Activated gamma-delta T cell (primary cell): ENCODE measurements around the gene KCNH8.

Experiments
- DNase-seq: peaks from one replicate; lab custom pipeline; 2025; lab: John Stamatoyannopoulos, UW

The KCNH8 gene

DNA sequence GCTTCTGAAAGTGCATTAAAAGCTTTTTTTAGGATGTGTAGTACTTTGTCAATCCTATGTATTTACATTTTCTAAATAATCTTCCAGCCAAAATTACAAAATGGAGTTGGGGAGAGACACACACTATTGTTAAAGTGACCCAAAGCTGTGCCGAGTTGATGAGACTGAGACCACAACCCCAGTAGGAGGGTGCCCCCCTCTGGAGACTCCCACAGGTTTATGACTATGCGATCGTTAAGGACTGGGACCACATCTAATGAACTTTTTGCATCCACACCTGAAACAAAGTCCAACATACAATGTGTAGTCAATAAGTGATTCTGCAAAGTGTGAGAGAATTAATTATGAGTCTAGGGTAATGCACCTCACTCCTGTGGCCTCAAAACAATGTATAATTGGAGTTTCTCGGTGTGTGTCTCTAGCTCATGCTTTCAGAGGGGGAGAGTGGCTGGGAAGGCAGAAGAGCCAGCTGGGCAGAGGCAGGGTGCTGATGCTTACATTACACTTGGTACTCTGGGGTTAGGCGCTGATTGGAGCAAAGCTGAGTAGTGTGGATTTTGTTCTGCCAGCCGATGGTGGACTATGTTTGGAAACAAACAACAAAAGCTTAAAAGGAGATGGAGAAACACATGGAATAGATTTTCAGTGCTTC lies 102.8 kb downstream of the KCNH8 start:
- no peak for DNase-seq

DNA sequence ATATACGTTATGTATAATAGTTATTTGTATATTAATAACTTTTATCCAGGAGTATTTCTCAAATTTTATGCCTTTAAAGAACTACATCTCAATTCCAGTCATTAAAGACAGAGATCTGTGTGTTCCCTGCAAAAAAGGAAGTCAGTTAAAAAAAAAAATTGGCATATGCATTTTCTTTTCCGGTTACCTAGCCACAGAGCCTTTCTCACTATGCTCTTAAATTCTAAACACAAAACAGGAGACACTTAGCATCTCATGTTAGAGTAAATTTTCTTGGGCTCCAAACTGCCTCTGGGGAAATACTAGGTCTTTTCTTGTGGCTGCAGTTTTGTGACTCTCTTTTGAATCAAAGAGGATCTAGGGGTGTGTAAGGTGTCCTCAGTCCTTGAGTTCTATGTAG lies 105.9 kb downstream of the KCNH8 start:
- no peak for DNase-seq

DNA sequence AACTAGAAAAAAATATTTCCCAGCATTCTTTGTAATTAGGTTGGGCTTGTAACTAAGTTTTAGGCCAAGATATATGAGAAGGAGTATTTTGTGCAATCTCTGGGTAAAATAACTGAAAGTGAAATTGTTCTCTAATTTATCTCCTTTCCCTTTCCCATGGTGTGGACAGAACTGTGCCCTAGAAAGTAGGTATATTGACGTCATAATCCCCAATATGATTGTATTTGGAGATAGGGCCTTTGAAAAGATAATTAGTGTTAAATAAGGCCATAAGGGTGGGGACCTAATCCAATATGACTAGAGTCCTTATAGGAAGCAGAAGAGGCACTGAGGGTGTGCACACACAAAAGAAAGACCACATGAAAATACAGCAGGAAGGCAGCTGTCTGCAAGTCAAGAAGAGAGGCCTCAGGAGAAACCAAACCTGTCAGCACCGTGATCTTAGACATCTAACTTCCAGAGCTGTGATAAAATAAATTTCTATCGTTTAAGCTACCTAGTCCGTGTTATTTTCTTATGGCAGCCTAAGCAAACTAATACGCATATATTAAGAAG lies 106.6 kb downstream of the KCNH8 start:
- DNase-seq: no peak

DNA sequence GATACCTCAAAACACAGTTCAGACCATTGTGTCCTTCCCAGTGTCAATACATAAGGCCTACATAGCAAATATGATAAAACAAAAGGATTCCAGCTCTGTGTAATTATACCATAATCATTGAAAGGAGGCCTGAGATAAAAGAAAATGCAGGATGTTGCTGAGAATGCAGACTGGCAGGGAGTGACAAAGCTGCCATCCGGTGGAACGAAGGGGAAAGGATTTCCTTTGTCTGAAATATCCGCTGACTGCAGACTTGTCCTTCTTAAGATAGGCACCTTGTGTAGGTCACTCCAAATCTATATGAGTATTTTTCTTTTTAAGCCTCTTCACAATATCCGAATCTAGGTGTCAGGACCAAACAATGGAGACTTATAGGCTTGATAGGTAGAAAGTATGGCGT lies 108.0 kb downstream of the KCNH8 start:
- no peak for DNase-seq

DNA sequence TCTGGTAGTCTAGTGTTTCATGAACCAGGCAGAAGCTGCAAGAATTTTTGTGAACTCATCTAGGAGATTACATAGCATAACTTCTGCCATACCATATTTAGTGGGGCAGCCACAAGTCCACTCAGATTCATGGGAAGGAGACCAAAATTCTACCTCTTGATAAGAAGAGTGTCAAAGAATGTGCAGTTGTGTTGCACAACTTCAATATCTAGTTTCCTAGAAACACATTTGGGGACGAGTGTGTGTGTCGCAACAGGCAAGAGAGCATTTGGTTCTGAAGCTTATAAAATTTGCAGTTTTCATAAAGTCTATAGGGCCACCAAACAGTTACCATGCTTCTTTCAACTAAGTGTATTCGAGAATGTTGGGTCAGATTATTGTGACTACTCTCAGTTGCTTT lies 115.3 kb downstream of the KCNH8 start:
- no peak for DNase-seq

DNA sequence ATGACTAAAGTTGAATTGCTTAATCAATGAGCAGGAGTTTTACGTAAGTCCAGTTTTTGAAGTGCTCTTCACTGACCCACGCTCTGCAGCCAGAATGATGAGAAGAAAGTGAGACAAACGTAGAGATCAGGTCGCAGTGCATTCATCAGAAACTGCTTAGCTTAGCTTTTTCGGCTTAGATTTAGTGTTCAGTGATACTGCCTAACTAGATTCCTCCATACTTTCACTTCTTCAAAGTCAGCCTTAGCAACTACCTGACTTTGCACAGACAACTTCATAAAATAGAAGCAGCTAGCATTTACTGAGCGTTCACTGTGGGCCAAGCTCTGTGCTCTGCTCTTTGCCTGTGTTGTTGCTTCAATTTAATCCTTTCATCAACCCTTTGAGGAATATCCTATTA lies 116.1 kb downstream of the KCNH8 start:
- DNase-seq: no peak

DNA sequence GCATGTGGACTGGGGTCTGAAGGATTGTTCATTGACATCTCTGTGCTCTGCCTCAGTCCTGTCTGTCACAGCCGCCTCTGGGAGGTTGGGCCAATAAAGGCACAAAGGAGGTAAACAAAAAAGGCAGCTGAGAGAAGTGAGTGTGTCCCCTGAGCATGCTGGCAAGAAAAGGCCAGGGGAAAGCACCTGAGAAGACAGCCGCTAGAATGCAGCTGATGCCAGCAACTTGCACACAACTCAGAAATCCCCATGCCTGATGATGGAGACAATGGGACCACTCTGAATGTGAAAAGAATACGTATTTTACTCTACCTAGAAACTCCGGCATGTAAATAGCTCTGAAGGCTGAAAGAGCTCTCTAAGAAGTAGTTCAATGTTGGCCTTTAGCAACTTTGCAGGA lies 118.7 kb downstream of the KCNH8 start:
- DNase-seq: no peak

DNA sequence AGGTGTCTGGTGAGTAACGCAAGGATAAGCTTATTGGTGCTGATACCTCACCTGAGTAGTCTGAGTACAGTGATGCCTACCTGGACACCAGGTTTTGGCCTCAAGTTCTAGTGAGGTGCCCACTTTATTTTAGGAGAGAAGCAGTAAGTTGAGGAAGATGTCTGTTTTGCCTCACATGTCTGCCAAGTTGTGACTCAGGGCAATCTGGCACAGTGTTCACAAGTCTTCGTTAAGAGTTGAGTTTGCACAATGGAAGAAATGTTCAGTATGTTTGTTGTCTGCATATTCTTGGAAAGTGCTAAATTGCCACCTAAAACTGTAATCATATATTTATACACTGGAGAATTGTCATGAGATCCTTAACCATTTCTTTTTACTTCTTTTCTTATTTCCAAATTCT lies 122.2 kb downstream of the KCNH8 start:
- no peak for DNase-seq

DNA sequence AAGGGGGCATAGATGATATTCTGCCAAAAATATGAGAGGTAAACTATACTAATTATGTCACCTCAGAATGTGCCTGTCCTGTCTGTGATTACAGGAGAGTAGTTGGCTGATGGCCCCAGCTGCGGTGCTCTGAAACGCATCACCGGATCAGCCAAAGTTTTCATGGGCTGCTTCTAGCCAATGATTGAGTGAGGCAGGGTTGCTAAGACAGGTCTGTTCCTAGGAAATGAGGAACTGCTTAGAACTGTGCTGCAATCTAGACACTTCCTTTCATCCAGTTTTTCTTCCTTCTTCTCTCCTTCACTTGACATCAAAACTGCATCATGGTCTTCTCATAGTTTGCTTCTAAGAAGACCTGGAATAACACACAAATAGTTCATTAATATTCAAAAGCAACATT lies 124.0 kb downstream of the KCNH8 start:
- no peak for DNase-seq

DNA sequence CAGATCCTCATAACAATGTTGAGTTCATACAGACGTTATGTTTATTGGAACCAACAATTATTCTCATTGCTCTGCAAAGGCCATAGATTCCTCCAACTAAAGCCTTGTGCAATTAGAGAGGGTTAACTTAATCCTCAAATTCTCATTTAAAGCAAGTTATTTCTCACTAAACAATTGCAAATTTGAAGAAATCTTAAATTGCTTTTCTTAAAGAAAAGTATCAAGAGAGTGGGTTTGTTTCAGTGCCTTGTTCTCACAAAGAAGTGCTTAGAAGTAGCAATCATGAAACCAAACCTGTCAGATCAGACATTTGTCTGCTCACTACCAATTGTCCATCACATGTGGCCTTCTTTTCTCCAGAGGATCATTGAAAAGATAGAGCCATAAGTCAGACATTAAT lies 124.8 kb downstream of the KCNH8 start:
- DNase-seq: no peak

DNA sequence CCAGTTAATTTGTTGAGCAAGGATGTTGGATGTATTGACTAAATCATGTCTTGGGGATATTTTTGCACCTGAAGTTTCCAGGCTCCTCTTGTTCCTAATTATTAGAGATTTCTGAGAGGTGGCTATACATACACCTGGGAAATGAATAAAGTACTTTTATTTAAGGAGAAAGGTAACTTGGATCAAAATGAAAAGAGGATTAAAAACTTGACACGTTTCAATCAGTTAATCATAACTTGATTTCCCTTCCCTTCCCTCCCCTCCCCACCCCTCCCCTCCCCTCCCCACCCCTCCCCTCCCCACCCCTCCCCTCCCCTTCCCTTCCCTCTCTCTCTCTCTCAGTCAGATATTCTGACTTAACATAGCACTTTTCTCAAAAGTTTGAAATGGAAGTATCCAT lies 126.3 kb downstream of the KCNH8 start:
- DNase-seq: no peak

DNA sequence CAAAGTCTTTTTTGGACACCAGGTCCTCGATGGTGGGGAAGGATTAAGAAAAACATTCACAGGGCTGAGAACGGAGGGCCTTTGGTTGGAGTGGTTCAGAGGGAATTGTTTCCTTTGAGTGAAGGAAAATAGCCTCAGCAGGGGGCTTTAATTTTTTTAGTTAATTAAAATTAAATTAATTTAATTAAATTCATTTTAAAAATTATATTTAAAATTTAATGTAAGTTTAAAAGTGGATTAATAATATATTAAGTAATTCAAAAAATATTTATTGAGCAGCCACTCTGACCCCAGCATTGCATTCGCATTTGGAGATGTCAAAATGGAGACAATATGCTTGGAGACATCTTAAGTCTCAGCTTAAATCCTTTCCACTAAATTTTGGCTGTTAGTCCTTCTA lies 136.7 kb downstream of the KCNH8 start:
- DNase-seq: no peak

DNA sequence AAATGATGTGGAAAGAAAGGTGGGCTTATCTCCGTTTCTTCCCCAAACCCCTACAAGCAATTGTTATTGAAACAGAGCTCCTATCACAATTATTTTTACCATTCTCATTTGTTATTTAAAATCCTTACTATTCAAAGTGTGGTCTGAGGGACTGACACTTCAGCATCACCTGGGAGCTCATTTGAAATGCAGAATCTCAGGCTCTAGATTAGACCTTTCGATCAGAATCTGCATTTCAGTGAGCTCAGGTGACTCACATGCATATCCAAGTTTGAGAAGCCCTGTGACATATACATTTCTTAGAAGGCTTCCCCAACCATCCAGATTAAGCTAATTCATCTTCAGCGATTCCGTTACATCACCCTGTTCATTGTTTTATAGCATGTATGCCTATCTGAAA lies 145.0 kb downstream of the KCNH8 start:
- DNase-seq: no peak

DNA sequence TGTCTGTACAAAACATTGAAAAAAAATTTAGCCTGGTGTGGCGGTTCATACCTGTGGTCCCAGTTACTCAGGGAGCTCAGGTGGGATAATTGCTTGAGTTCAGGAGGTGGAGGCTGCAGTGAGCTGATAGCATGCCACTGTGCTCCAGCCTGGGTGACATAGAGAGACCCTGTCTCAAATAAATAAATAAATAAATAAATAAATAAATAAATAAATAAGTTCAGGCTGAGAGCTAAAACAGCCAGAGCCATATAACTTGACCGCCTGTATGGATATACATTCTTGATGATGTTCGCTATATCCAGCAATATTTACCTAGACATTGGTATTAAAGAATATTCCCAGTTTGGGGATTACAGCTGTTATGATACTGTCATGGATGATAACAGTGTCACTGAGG lies 146.9 kb downstream of the KCNH8 start:
- no peak for DNase-seq

DNA sequence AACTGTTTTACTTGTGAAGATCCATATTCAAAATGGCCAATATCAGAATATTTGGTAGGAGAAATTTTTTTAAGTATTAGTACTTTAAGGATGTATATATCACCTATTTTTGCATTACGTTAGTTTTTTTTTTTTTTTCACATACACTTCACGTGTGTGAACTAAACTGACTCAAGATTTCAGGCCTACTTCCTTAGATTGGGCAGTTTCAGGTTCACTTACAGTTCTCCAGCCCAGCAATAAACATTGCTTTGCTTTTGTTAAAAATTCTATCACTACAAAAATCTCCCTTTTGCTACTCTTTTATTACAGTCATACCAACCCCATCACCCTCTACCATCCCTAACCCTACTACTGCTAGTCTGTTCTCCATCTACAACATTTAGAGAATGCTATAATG lies 183.6 kb downstream of the KCNH8 start:
- no peak for DNase-seq

DNA sequence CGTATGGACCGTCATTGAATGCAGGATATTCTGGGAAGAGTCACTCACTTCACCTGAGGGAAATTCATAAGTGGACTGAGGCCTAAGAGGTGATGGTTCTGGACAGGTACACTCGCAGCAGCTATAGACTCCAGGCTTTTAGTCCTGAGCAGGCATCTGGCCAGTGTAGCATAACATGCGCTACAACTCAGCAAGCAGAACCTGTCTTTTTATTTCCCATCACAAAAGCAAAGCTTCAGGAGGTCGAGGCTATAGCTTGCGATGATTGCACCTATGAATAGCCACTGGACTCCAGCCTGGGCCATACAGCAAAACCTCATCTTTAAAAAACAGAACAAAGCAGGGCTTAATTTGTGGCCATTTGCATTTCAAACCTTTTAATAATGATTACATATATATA lies 185.8 kb downstream of the KCNH8 start:
- DNase-seq: no peak

DNA sequence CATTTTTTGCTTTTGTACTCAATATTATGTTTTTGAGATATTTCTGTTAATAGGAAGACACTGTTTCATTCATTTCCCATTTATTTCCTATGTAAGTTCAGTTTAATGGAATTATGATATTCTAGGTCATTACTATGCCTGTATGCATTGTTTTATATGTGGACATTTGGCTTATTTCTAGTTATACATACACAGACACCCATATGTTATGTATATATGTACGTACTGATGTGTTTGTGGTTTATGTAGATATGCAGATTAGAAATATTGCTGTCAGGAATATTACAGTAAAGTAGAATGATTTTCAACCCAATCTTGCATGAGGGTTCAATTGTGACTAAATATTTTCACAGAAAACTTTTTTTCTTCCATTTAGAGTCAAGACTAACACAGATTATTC lies 190.5 kb downstream of the KCNH8 start:
- DNase-seq: no peak

DNA sequence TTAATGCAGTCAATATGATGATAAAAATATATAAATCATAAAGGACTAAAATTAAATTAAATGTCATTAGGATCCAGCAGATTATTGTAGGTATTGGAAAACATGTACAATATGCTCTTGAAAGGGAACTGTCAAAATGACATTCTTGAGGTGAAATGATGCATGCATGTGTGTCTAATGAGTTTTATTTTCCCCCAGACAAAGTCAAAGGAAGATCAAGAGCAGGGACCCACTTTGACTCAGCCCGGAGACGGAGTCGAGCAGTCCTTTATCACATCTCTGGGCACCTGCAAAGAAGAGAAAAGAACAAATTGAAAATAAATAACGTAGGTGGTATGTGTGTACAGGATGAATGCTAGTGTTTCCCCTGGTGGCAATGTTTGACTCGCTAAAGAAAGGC lies 194.1 kb downstream of the KCNH8 start:
- no peak for DNase-seq

DNA sequence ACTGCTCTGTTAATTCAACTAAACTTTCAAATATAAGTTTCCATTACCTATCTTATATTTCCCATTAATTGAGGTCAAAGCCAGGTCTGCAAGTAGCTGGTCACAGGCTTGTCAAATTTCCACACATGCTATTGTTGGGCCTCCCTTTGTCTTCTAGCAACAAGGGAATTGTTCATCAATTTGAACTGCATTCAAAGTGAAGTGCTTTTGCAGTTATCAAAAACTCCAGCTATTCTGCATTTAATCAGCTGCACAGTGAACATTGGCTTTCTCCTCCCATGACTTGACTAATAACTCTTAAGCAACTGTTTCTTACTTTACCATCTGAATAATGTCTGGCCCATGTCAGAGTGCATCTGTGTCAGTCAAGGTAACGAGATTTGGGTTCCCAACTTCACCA lies 198.4 kb downstream of the KCNH8 start:
- DNase-seq: no peak

DNA sequence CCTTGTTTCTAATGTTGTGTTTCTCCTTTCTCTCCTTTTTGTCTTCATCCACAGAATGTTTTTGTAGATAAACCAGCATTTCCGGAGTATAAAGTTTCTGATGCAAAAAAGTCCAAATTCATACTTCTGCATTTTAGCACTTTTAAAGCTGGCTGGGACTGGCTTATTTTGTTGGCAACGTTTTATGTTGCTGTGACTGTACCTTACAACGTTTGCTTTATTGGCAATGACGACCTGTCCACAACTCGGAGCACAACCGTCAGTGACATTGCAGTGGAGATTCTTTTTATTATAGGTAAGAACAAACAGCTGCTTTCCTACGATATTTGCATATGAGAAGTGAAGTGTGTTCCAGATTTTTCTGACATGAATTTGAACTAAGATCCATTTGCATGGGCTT lies 199.4 kb downstream of the KCNH8 start:
- DNase-seq: no peak

DNA sequence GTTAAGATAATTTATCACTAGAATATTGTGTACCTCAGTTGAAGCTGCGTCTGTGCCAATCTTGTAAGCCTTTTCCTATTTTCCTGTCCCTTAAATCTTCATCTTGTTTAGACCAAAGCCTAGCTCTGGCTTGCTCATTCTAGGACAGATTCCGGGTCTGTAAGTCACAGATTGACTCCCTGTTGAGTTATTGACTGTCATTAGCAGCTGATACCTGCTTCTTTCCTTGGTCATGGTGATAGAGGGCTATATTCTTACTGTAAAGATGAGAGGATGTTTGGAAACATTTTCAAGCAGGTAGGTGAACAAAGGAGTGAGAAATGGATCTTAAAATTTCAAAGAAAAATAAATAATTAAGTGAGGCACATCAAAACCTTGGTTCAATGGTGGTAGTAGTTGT lies 200.2 kb downstream of the KCNH8 start:
- DNase-seq: no peak

DNA sequence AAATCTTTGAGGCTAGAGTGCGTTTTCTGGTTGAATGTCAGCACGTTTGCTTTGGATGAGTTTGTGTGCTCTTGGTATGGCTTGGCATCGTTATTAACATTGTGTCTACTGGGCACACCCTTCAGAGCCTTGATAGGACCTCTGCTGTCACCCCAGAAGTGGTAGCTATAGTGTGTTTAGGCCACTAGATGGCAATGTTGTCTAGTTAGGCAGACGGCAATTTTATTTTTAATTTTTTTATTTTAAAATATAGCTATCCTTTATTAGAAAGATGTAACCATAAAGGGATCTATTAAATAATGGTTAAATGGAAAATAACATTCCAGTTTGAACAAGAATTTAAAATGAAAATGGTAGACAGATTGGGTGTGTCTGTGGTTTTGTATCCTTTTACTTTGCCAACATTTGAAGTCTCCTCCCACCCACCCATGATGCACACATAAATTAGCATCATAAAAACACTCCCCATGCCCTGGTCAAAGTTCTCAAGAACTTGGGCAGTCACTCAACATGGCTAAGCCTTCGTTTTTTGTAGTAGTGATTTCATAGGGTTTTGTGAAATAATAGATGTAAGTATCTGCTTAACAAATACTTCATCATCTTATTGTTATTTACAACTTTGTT lies 200.7 kb downstream of the KCNH8 start:
- no peak for DNase-seq

DNA sequence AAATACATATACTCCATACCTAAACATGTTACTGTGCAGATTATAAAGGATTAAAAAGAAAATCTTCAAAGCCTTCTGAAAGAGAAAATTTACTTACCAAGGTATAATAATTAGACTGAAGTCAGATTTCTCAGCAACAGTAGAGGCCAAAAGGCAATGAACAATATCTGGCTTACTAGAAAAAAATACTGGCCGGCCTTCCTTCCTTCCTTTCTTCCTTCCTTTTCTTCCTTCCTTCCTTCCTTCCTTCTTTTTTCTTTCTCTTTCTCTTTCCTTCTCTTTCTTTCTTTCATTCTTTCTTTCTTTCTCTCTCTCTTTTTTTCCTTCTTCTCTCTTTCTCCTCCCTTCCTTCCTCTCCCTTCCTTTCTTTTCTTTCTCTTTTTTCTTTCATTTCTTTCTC lies 209.6 kb downstream of the KCNH8 start:
- no peak for DNase-seq

DNA sequence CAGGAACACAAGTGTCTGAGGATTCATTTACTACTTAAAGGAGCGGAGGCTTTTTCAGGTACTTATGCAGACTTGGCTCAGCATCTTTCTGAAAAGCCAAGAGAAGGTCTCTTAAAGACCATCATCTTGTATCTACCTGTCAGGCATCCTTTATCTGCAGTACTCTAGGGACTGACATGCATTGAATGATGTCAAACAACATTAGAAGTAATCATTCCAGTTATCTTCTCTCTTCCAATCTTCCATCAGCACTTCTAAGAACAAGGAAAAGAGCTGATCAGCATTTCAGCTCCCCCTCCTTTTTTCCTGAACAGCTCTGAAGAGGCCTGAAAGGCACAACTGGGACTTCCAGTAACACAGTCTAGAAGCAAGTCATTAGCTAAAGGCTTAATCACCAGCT lies 214.8 kb downstream of the KCNH8 start:
- DNase-seq: no peak
